Measurements from ENCODE around the gene CSF1R. TPM values are rescaled to one million over a fixed set of nuclear protein-coding genes. Genes with fewer than 3 reads are reported as not detected.

The CSF1R gene
- total and polyA plus RNA-seq, 2 of the 8 experiments (the other 6 are each of a cell fraction or from before 2014, with no cell fraction given): 0.12 TPM; not detected in 1

DNA sequence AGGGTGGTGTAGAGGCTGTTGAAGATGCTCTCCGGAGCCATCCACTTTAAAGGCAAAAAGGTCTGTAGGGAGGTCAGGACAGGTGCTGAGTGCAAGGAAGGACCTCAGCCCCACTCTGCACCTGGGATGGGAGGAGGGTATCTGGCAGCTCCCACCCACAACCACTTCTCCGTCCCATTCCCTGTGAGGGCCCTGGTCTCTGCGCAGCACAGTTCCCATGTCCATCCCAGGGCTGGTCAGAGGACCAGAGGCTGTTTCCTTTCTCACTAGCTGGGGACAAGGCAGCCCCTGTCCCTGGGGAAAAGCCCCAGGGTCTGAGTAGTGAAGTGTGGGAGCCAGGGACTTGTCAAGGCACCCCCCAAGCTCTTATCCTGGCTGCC is 33.7 kb upstream of the CSF1R start:
- no peak overlapping the region for H2BK12ac ChIP-seq (ENCODE audit: low read depth, low read length)
- H3K9me3 ChIP-seq (ENCODE audit: insufficient read depth in 2 of 2, low read depth in 1 of 2, low read length in 1 of 2): no peaks in the 10 kb centered on the region
- H3K4ac ChIP-seq (replicated peaks; ENCODE audit: insufficient read length, low read depth, low read length): no peak overlapping the region
- no peak overlapping the region for H3K4me2 ChIP-seq (ENCODE audit: insufficient read depth in 1 of 2, low read depth in 2 of 2, low read length in 2 of 2)
- H3K36me3 ChIP-seq (ENCODE audit: control insufficient read depth in 2 of 4, insufficient read depth in 4 of 4, low read length in 3 of 4): no peaks in the 10 kb centered on the region
- no peak overlapping the region for H2BK5ac ChIP-seq (ENCODE audit: low read depth, low read length)
- H2BK120ac ChIP-seq (replicated peaks; ENCODE audit: low read depth, low read length): no peak overlapping the region
- H3K27me3 ChIP-seq (replicated peaks in 1 of 4; ENCODE audit: control insufficient read depth in 3 of 4, extremely low read depth in 1 of 4, insufficient read depth in 3 of 4, low read length in 3 of 4): no peaks in the 10 kb centered on the region
- H2BK15ac ChIP-seq (ENCODE audit: low read length): no peak overlapping the region
- H3K56ac ChIP-seq (replicated peaks; ENCODE audit: insufficient read length, low read depth, low read length): no peak overlapping the region
- peaks cover 0 to 6% (median 2%) of the 10 kb centered on the region in 4 experiments; a peak in 3 of 7 replicates for H3K4me1 ChIP-seq (replicated peaks in 1 of 4; ENCODE audit: control insufficient read depth in 3 of 4, insufficient read depth in 4 of 4, low read length in 3 of 4)
- H2AK5ac ChIP-seq (ENCODE audit: low read depth, low read length): no peak overlapping the region
- no peak overlapping the region for H2BK20ac ChIP-seq (ENCODE audit: low read length)
- no peak overlapping the region for H3K14ac ChIP-seq (ENCODE audit: insufficient read length)
- H3K23me2 ChIP-seq (ENCODE audit: low read depth, low read length): no peaks in the 10 kb centered on the region
- no peak for FAIRE-seq
- no peaks in the 10 kb centered on the region for H3K79me2 ChIP-seq (ENCODE audit: control insufficient read depth in 1 of 2, insufficient read depth in 2 of 2, low read length in 2 of 2)
- H3K18ac ChIP-seq (ENCODE audit: extremely low read depth, low read length): no peak overlapping the region
- TF ChIP-seq CBX5 (IDR thresholded peaks at IDR 0.05; ENCODE audit: low read depth, low read length) (no peak), CBX8 (IDR thresholded peaks at IDR 0.05; ENCODE audit: borderline replicate concordance, low read depth, low read length) (no peak), JUN (IDR thresholded peaks at IDR 0.05; ENCODE audit: low read depth, low read length) (no peak), PHF8 (conservative IDR thresholded peaks at IDR 0.05; ENCODE audit: low read depth, low read length) (no peak), SP1 (IDR thresholded peaks at IDR 0.05; ENCODE audit: low read depth, low read length) (no peak), RFX5 (IDR thresholded peaks at IDR 0.05; ENCODE audit: borderline replicate concordance, low read depth, low read length) (no peak), RAD21 (IDR thresholded peaks at IDR 0.05 in 1 of 2, conservative IDR thresholded peaks at IDR 0.05 in 1 of 2; ENCODE audit: low read depth in 2 of 2, low read length in 2 of 2) (no peak), SUZ12 (IDR thresholded peaks at IDR 0.05; ENCODE audit: low read length) (no peak), SAP30 (IDR thresholded peaks at IDR 0.05; ENCODE audit: insufficient read depth, insufficient replicate concordance, low read length) (no peak), JUND (IDR thresholded peaks at IDR 0.05; ENCODE audit: low read length) (no peak), TBP (IDR thresholded peaks at IDR 0.05; ENCODE audit: low read depth, low read length) (no peak)
- H3K9ac ChIP-seq (replicated peaks in 1 of 4; ENCODE audit: extremely low read depth in 1 of 4, low read depth in 3 of 4, low read length in 3 of 4): no peak overlapping the region
- no peak overlapping the region for H4K91ac ChIP-seq (replicated peaks; ENCODE audit: insufficient read length, low read length)
- H3K79me1 ChIP-seq (ENCODE audit: low read depth, low read length): no peaks in the 10 kb centered on the region
- no peak for DNase-seq (ENCODE audit: low read depth in 1 of 2, low spot score in 2 of 2)
- H2AFZ ChIP-seq (ENCODE audit: low read length): no peak overlapping the region
- H4K20me1 ChIP-seq (replicated peaks in 1 of 2; ENCODE audit: control insufficient read depth in 1 of 2, insufficient read depth in 2 of 2, low read length in 2 of 2): peaks cover 0 to 3% of the 10 kb centered on the region in 2 experiments
- CTCF ChIA-PET (ENCODE audit: partially characterized antibody): interaction anchor here (0.7 to 16.9 kb wide), 10 partner anchors 11 to 136 kb away, joined by 3 to 188 read pairs (median 5); no protein-coding TSS in a partner anchor
- POLR2A ChIA-PET (ENCODE audit: partially characterized antibody): no interaction called here
- 97% methylated on average over 3 of the region's 3 CpGs; no CpG with 5 or more reads in 1 of the 2 experiments for WGBS, 2 experiments (ENCODE audit: extremely low coverage in 1 of 2, insufficient coverage in 1 of 2, insufficient read length in 1 of 2, insufficient replicate concordance in 2 of 2, low coverage in 1 of 2, low lambda C conversion rate in 2 of 2, missing lambda C conversion rate in 1 of 2)
- H3K4me3 ChIP-seq (ENCODE audit: extremely low read depth in 1 of 4, insufficient read depth in 2 of 4, low read depth in 3 of 4, low read length in 4 of 4): no peak overlapping the region
- no peak overlapping the region for H4K8ac ChIP-seq (ENCODE audit: extremely low read depth, insufficient read depth, low read length)
- no peak overlapping the region for H3K27ac ChIP-seq (ENCODE audit: low read depth, low read length)
- H4K5ac ChIP-seq (ENCODE audit: insufficient read length, low read depth, low read length): no peak overlapping the region
- H3K23ac ChIP-seq (ENCODE audit: insufficient read length): no peak overlapping the region
